HEK293 (cell line): ENCODE measurements around the gene C16orf74.

Source experiments
- GFI1B ChIP-seq: fragments of 450-650 bp; formaldehyde crosslinking; IDR thresholded peaks from 2 replicates; pipeline ENCODE4 v1.5.1; 2016; ENCODE audit warnings: missing biosample characterization, missing genetic modification characterization
- SP2 ChIP-seq: fragments of 450-650 bp; formaldehyde crosslinking; IDR thresholded peaks from 2 replicates; pipeline ENCODE4 v1.5.1; 2016; ENCODE audit warnings: missing biosample characterization, missing genetic modification characterization
- ZNF10 ChIP-seq: fragments of 450-650 bp; formaldehyde crosslinking; IDR thresholded peaks from 2 replicates; pipeline ENCODE4 v1.5.1; 2017; ENCODE audit warnings: missing biosample characterization, missing genetic modification characterization
- ZNF549 ChIP-seq: fragments of 450-650 bp; IDR thresholded peaks from 2 replicates; pipeline ENCODE4 v1.5.1; 2018; ENCODE audit warnings: missing biosample characterization, missing genetic modification characterization, mild to moderate bottlenecking, inconsistent platforms, moderate library complexity
- ZNF785 ChIP-seq: fragments of 450-650 bp; formaldehyde crosslinking; IDR thresholded peaks from 2 replicates; pipeline ENCODE4 v1.5.1; 2016; ENCODE audit warnings: missing biosample characterization, missing genetic modification characterization
- ZSCAN23 ChIP-seq: fragments of 450-650 bp; formaldehyde crosslinking; IDR thresholded peaks from 2 replicates; pipeline ENCODE4 v1.5.1; 2016; ENCODE audit warnings: missing biosample characterization, missing genetic modification characterization
- TF ChIP-seq, protein P1 (sequence below): fragments of 450-650 bp; formaldehyde crosslinking; IDR thresholded peaks from 2 replicates; pipeline ENCODE4 v1.5.1; 2016; ENCODE audit warnings: missing biosample characterization, missing genetic modification characterization
- TF ChIP-seq, protein P2 (sequence below): fragments of 450-650 bp; formaldehyde crosslinking; IDR thresholded peaks from 2 replicates; pipeline ENCODE4 v1.5.1; 2016; ENCODE audit warnings: missing biosample characterization, missing genetic modification characterization

- TF ChIP-seq, protein P1, sequence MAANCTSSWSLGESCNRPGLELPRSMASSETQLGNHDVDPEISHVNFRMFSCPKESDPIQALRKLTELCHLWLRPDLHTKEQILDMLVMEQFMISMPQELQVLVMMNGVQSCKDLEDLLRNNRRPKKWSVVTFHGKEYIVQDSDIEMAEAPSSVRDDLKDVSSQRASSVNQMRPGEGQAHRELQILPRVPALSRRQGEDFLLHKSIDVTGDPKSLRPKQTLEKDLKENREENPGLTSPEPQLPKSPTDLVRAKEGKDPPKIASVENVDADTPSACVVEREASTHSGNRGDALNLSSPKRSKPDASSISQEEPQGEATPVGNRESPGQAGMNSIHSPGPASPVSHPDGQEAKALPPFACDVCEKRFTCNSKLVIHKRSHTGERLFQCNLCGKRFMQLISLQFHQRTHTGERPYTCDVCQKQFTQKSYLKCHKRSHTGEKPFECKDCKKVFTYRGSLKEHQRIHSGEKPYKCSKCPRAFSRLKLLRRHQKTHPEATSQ (tag by site-specific recombination), result no peak
- TF ChIP-seq ZNF785 (tag by site-specific recombination) (no peak), ZNF549 (tag by site-specific recombination) (no peak), ZNF10 (no peak), ZSCAN23 (tag by site-specific recombination) (no peak), GFI1B (no peak), SP2 (tag by site-specific recombination) (no peak)
- TF ChIP-seq, protein P2, sequence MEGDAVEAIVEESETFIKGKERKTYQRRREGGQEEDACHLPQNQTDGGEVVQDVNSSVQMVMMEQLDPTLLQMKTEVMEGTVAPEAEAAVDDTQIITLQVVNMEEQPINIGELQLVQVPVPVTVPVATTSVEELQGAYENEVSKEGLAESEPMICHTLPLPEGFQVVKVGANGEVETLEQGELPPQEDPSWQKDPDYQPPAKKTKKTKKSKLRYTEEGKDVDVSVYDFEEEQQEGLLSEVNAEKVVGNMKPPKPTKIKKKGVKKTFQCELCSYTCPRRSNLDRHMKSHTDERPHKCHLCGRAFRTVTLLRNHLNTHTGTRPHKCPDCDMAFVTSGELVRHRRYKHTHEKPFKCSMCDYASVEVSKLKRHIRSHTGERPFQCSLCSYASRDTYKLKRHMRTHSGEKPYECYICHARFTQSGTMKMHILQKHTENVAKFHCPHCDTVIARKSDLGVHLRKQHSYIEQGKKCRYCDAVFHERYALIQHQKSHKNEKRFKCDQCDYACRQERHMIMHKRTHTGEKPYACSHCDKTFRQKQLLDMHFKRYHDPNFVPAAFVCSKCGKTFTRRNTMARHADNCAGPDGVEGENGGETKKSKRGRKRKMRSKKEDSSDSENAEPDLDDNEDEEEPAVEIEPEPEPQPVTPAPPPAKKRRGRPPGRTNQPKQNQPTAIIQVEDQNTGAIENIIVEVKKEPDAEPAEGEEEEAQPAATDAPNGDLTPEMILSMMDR (tag by site-specific recombination), result no peak
Observed at GRCh38 chr16:85686912-85687591, 63.8 kb downstream of the C16orf74 start.
